Caco-2 (cell line): ENCODE data around the gene EOLA1. TPM values are rescaled to one million over a fixed set of nuclear protein-coding genes. Genes with fewer than 3 reads are reported as not detected.

Experiments
- BruUV-seq: library from RNA; stranded (reverse); fragments of 400-500 nt; replicated peaks from 2 replicates; lab custom pipeline; 2021; lab: Mats Ljungman, UMichigan
- CTCF ChIA-PET: fragments of 300-600 bp; sonication (Branson Sonifier 250); formaldehyde crosslinking; loops from one replicate; lab custom pipeline; 2022; ENCODE audit warnings: antibody characterized with exemption; lab: Charles Lee
- POLR2A ChIA-PET: fragments of 300-600 bp; sonication (Branson Sonifier 250); formaldehyde crosslinking; loops from one replicate; lab custom pipeline; 2022; ENCODE audit warnings: antibody characterized with exemption; lab: Charles Lee
- DNase-seq, 2 experiments: peaks; one replicate each; pipeline versions ENCODE4 v3.0.0 to v3.0.0-alpha.2; 2020 to 2022
- H3K27me3 ChIP-seq: replicated peaks from 2 replicates; pipeline ENCODE4 v1.6.0; 2011; ENCODE audit warnings: low read length; ENCODE audit not compliant: control insufficient read depth, insufficient read depth
- H3K36me3 ChIP-seq: 2 replicates; pipeline ENCODE4 v1.5.1; 2011; ENCODE audit warnings: low read length; ENCODE audit not compliant: control insufficient read depth, insufficient read depth
- H3K4me1 ChIP-seq: fragments of 250-450 bp; sonication (Bioruptor Pico); 2 replicates; pipeline ENCODE4 v1.5.1; 2020; ENCODE audit warnings: mild to moderate bottlenecking
- H3K4me3 ChIP-seq: 2 replicates; pipeline ENCODE4 v1.5.1; 2011; ENCODE audit warnings: low read depth, mild to moderate bottlenecking, control low read depth, low read length
- H3K9me3 ChIP-seq: fragments of 250-450 bp; sonication (Bioruptor Pico); 2 replicates; pipeline ENCODE4 v1.5.1; 2020; ENCODE audit warnings: mild to moderate bottlenecking, moderate library complexity
- H3K27ac Mint-ChIP-seq: one replicate; pipeline ENCODE4 v1.8.0; 2022; ENCODE audit warnings: mixed read lengths; ENCODE audit not compliant: unreplicated experiment
- H3K27me3 Mint-ChIP-seq: one replicate; pipeline ENCODE4 v1.8.0; 2022; ENCODE audit warnings: mixed read lengths; ENCODE audit not compliant: insufficient read depth, unreplicated experiment
- H3K36me3 Mint-ChIP-seq: one replicate; pipeline ENCODE4 v1.8.0; 2022; ENCODE audit warnings: mild to moderate bottlenecking, mixed read lengths; ENCODE audit not compliant: insufficient read depth, unreplicated experiment
- H3K4me1 Mint-ChIP-seq: one replicate; pipeline ENCODE4 v1.8.0; 2022; ENCODE audit warnings: low read depth, mixed read lengths; ENCODE audit not compliant: unreplicated experiment
- H3K4me3 Mint-ChIP-seq: one replicate; pipeline ENCODE4 v1.8.0; 2022; ENCODE audit warnings: mild to moderate bottlenecking, moderate library complexity, mixed read lengths; ENCODE audit not compliant: unreplicated experiment
- H3K9me3 Mint-ChIP-seq: one replicate; pipeline ENCODE4 v1.8.0; 2022; ENCODE audit warnings: mixed read lengths; ENCODE audit not compliant: unreplicated experiment
- CTCF ChIP-seq, 2 experiments: fragments of 200-600 bp in 1 of 2; IDR thresholded peaks; 1 replicate in 1 of 2; 2 replicates in 1 of 2; pipeline versions ENCODE4 v1.5.1 to v1.8.0; 2011 to 2022; ENCODE audit warnings: antibody characterized with exemption in 1 of 2, control low read depth in 1 of 2, inconsistent platforms in 1 of 2, low read depth in 1 of 2, low read length in 1 of 2, mild to moderate bottlenecking in 1 of 2, moderate library complexity in 1 of 2; ENCODE audit not compliant: insufficient read depth in 1 of 2, severe bottlenecking in 1 of 2, unreplicated experiment in 1 of 2
- intact Hi-C: fragments of 100-400 bp; cut with micrococcal nuclease; formaldehyde crosslinking; loops from one replicate; pipeline ENCODE4 v1.10.0; 2022; ENCODE audit not compliant: unreplicated experiment
- total RNA-seq: library from RNA; stranded (reverse); gene quantifications from 2 replicates; pipeline ENCODE4 v1.2.3, GENCODE V29; 2022

EOLA1 gene
- total RNA-seq, 1 experiment from 2014 or later, result 10.2 TPM

- ChIA-PET CTCF (no interaction called here), POLR2A (no interaction called here)
- H3K36me3 ChIP-seq, result no peaks in the 10 kb centered on the region
- no peaks in the 10 kb centered on the region for H3K9me3 ChIP-seq
- no peak for DNase-seq
- intact Hi-C loops, result no loop called here
- Mint-ChIP-seq H3K36me3 (no peaks in the 10 kb centered on the region), H3K9me3 (no peaks in the 10 kb centered on the region), H3K27ac (no peak overlapping the region), H3K4me1 (no peaks in the 10 kb centered on the region), H3K4me3 (no peak overlapping the region), H3K27me3 (no peaks in the 10 kb centered on the region)
- BruUV-seq, result no TSS peak
- peaks cover 16% of the 10 kb centered on the region for H3K4me1 ChIP-seq
- TF ChIP-seq CTCF (IDR thresholded peaks at IDR 0.05; ENCODE audit: insufficient read depth in 1 of 2, low read depth in 1 of 2, low read length in 1 of 2, severe bottlenecking in 1 of 2, unreplicated experiment in 1 of 2), result no peak
- no peak overlapping the region for H3K4me3 ChIP-seq
- no peaks in the 10 kb centered on the region for H3K27me3 ChIP-seq
These were observed 24.7 kb upstream of the EOLA1 start for GRCh38 chrX:149515954-149516602.

DNA sequence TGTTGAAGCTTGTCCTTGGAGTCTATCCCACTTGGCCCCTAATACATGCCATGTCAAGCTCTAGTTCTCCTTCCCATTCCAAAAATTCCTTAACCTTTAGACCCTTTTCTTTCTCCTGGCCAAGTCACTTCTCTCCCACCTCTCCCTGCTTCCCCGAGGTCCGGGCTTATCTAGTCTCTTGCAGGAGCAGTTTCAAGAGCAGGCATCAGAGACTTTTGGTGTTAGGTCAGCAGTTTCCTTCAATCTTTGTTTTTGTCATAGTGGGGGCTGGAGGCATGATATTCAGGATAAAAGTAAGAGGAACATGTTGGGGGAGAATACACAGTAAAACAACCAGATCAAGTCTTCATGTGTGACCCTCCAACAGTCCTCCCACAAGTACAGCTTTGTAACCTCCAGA, 24.2 kb upstream of the EOLA1 start:
- ChIA-PET CTCF (no interaction called here), POLR2A (no interaction called here)
- no peaks in the 10 kb centered on the region for H3K27me3 Mint-ChIP-seq

DNA sequence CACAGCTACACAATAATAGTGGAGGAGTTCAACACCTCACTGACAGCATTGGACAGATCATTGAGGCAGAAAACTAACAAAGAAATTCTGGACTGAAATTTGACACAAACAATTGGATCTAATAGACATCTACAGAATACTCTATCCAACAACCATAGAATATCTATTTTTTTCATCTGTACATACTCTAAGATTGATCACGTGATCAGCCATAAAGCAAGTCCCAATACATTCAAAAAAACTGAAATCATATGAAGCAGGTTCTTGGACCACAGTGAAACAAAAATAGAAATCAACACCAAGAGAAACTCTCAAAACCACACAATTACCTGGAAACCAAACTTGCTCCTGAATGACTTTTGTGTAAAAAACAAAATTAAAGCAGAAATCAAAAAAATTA, 23.5 kb upstream of the EOLA1 start:
- Histone ChIP-seq H3K36me3 (no peaks in the 10 kb centered on the region), H3K9me3 (no peaks in the 10 kb centered on the region), H3K4me1 (peaks cover 6% of the 10 kb centered on the region; the same call in 1 of the 2 replicates), H3K4me3 (no peak overlapping the region), H3K27me3 (no peaks in the 10 kb centered on the region)
- intact Hi-C loops, result no loop called here
- ChIA-PET CTCF (no interaction called here), POLR2A (no interaction called here)
- Mint-ChIP-seq H3K27ac (no peak overlapping the region), H3K4me3 (no peak overlapping the region), H3K27me3 (no peaks in the 10 kb centered on the region), H3K36me3 (no peaks in the 10 kb centered on the region), H3K4me1 (no peaks in the 10 kb centered on the region), H3K9me3 (no peaks in the 10 kb centered on the region)
- DNase-seq, result no peak
- TF ChIP-seq CTCF (IDR thresholded peaks at IDR 0.05; ENCODE audit: insufficient read depth in 1 of 2, low read depth in 1 of 2, low read length in 1 of 2, severe bottlenecking in 1 of 2, unreplicated experiment in 1 of 2), result no peak
- no TSS peak for BruUV-seq

More for the DNA sequence above, 24.2 kb upstream of the EOLA1 start:
- no peaks in the 10 kb centered on the region for H3K4me1 Mint-ChIP-seq
- H3K9me3 Mint-ChIP-seq, result no peaks in the 10 kb centered on the region
- Histone ChIP-seq H3K4me1 (peaks cover 11% of the 10 kb centered on the region; the same call in 1 of the 2 replicates), H3K27me3 (no peaks in the 10 kb centered on the region), H3K4me3 (no peak overlapping the region), H3K9me3 (no peaks in the 10 kb centered on the region), H3K36me3 (no peaks in the 10 kb centered on the region)
- DNase-seq, result no peak
- no TSS peak for BruUV-seq
- intact Hi-C loops, result no loop called here
- no peaks in the 10 kb centered on the region for H3K36me3 Mint-ChIP-seq
- H3K4me3 Mint-ChIP-seq, result no peak overlapping the region
- no peak for TF ChIP-seq CTCF (IDR thresholded peaks at IDR 0.05; ENCODE audit: insufficient read depth in 1 of 2, low read depth in 1 of 2, low read length in 1 of 2, severe bottlenecking in 1 of 2, unreplicated experiment in 1 of 2)
- no peak overlapping the region for H3K27ac Mint-ChIP-seq
